ENCODE results near the gene LHX2.

- TF ChIP-seq SUZ12 (IDR thresholded peaks at IDR 0.05; ENCODE audit: extremely low read depth, insufficient read depth, insufficient read length) (no peak), YY1 (IDR thresholded peaks at IDR 0.05; ENCODE audit: insufficient read depth, insufficient read length) (no peak), ZNF274 (IDR thresholded peaks at IDR 0.05; ENCODE audit: low read depth, low read length) (no peak)
Observed at GRCh38 chr9:124074746-124075145, 63.2 kb downstream of the LHX2 start.
